IPS-18c (cell line): ENCODE data around the gene SPATA31D3.
"Not testable (repeated sequence)": the region's sequence is repeated elsewhere in the genome, so short reads cannot be mapped to it uniquely, and the experiment has no call there.

ENCODE experiments used
- H3K4me3 ChIP-seq: 2 replicates; pipeline ENCODE4 v1.7.0; 2013; ENCODE audit warnings: low read depth, mild to moderate bottlenecking, low read length, moderate library complexity; ENCODE audit not compliant: insufficient read depth
- H3K9me3 ChIP-seq: one replicate; pipeline ENCODE4 v1.6.1; 2013; ENCODE audit warnings: mild to moderate bottlenecking, low read length, moderate library complexity; ENCODE audit not compliant: control insufficient read depth, insufficient read depth

Gene SPATA31D3

GRCh38 chr9:81943393-81943792 is at the start of gene SPATA31D3:
SPATA31D3 (plus strand) TSS chr9:81943500; CDS start chr9:81943586, 86 bp downstream.
- H3K4me3 ChIP-seq, result not testable (repeated sequence)

GRCh38 chr9:81893929-81894328 is 49.4 kb upstream of the SPATA31D3 start:
- H3K9me3 ChIP-seq, result no peaks in the 10 kb centered on the region
- no peak overlapping the region for H3K4me3 ChIP-seq

More at GRCh38 chr9:81943393-81943792, at the start of gene SPATA31D3:
- not testable (repeated sequence) for H3K9me3 ChIP-seq

- no peak overlapping the region for H3K4me3 ChIP-seq
- no peaks in the 10 kb centered on the region for H3K9me3 ChIP-seq
These were observed 48.4 kb upstream of the SPATA31D3 start for GRCh38 chr9:81894891-81895290.

GRCh38 chr9:81896070-81896469 is 47.2 kb upstream of the SPATA31D3 start:
- Histone ChIP-seq H3K4me3 (no peak overlapping the region), H3K9me3 (no peaks in the 10 kb centered on the region)

GRCh38 chr9:81898851-81899250 is 44.4 kb upstream of the SPATA31D3 start:
- Histone ChIP-seq H3K9me3 (no peaks in the 10 kb centered on the region), H3K4me3 (no peak overlapping the region)

GRCh38 chr9:81902196-81902595 is 41.1 kb upstream of the SPATA31D3 start:
- Histone ChIP-seq H3K9me3 (no peaks in the 10 kb centered on the region), H3K4me3 (no peak overlapping the region)

GRCh38 chr9:81902626-81903025 is 40.7 kb upstream of the SPATA31D3 start:
- Histone ChIP-seq H3K4me3 (no peak overlapping the region), H3K9me3 (no peaks in the 10 kb centered on the region)

GRCh38 chr9:81906671-81907070 is 36.6 kb upstream of the SPATA31D3 start:
- Histone ChIP-seq H3K9me3 (no peaks in the 10 kb centered on the region), H3K4me3 (no peak overlapping the region)

GRCh38 chr9:81912135-81912534 is 31.2 kb upstream of the SPATA31D3 start:
- Histone ChIP-seq H3K9me3 (no peaks in the 10 kb centered on the region), H3K4me3 (no peak overlapping the region)

GRCh38 chr9:81915801-81916505 is 27.3 kb upstream of the SPATA31D3 start:
- no peak overlapping the region for H3K4me3 ChIP-seq
- no peaks in the 10 kb centered on the region for H3K9me3 ChIP-seq

- H3K4me3 ChIP-seq, result not testable (repeated sequence)
These were observed 24.8 kb upstream of the SPATA31D3 start for GRCh38 chr9:81918507-81918906.

GRCh38 chr9:81928305-81928704 is 15.0 kb upstream of the SPATA31D3 start, which contains the start of gene SPATA31D4:
SPATA31D4 (plus strand) TSS chr9:81928428; CDS start chr9:81928514, 86 bp downstream.
- H3K9me3 ChIP-seq, H3K4me3 ChIP-seq: not testable (repeated sequence)

More at GRCh38 chr9:81918507-81918906, 24.8 kb upstream of the SPATA31D3 start:
- H3K9me3 ChIP-seq, result not testable (repeated sequence)

- not testable (repeated sequence) for H3K4me3 ChIP-seq, H3K9me3 ChIP-seq
These were observed 13.2 kb upstream of the SPATA31D3 start for GRCh38 chr9:81930147-81930546.

GRCh38 chr9:81933547-81933946 is 9.8 kb upstream of the SPATA31D3 start:
- not testable (repeated sequence) for H3K4me3 ChIP-seq, H3K9me3 ChIP-seq

- H3K9me3 ChIP-seq, H3K4me3 ChIP-seq: not testable (repeated sequence)
These were observed 5.3 kb downstream of the SPATA31D3 start for GRCh38 chr9:81948650-81949049.

GRCh38 chr9:81953096-81953495 is 9.8 kb downstream of the SPATA31D3 start:
- Histone ChIP-seq H3K9me3 (peaks cover 6% of the 10 kb centered on the region), H3K4me3 (no peak overlapping the region)

- Histone ChIP-seq H3K4me3 (no peak overlapping the region), H3K9me3 (peaks cover 6% of the 10 kb centered on the region)
These were observed 12.3 kb downstream of the SPATA31D3 start for GRCh38 chr9:81955625-81956024.

- no peaks in the 10 kb centered on the region for H3K9me3 ChIP-seq
These were observed 21.2 kb downstream of the SPATA31D3 start for GRCh38 chr9:81964218-81965171.

More at GRCh38 chr9:81964218-81965171, 21.2 kb downstream of the SPATA31D3 start:
- no peak overlapping the region for H3K4me3 ChIP-seq
